IPS-15b (cell line): Measurements from ENCODE around the gene RALY.

Experiments
- H3K27me3 ChIP-seq: one replicate; pipeline ENCODE4 v1.6.1; 2013; ENCODE audit warnings: low read length; ENCODE audit not compliant: control insufficient read depth, insufficient read depth
- H3K36me3 ChIP-seq: one replicate; pipeline ENCODE4 v1.6.1; 2013; ENCODE audit warnings: low read length; ENCODE audit not compliant: control insufficient read depth, insufficient read depth
- H3K4me1 ChIP-seq: one replicate; pipeline ENCODE4 v1.6.1; 2013; ENCODE audit warnings: mild to moderate bottlenecking, low read length; ENCODE audit not compliant: control insufficient read depth, insufficient read depth
- H3K4me3 ChIP-seq: one replicate; pipeline ENCODE4 v1.5.1; 2013; ENCODE audit warnings: low read depth, low read length
- H3K9ac ChIP-seq: one replicate; pipeline ENCODE4 v1.6.1; 2013; ENCODE audit warnings: low read depth, mild to moderate bottlenecking, low read length
- H3K9me3 ChIP-seq: one replicate; pipeline ENCODE4 v1.6.1; 2013; ENCODE audit warnings: mild to moderate bottlenecking, low read length; ENCODE audit not compliant: control insufficient read depth, insufficient read depth

RALY gene

DNA sequence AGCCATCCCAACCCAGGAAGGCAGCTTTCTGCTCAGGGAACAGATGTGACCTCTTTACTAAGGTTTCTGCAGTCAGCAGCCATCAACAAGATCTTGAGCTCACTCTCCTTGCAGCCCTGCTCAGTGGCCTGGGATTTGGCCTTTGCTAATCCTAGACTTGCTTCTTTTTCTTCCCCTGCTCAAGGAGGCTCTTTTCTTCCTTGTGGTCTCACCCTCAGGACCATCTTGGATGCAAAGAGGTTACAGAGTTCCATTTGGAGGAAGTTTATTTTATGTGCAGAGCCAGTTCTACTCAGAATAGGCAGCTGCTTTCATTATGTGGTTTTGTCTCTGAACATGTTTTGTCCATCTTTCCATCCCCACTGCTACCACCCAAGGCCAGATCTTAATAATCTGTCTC is 49.3 kb downstream of the RALY start:
- peaks cover 14% of the 10 kb centered on the region for H3K4me1 ChIP-seq
- no peak overlapping the region for H3K4me3 ChIP-seq
- H3K36me3 ChIP-seq = no peaks in the 10 kb centered on the region
- H3K9ac ChIP-seq = no peak overlapping the region
- no peaks in the 10 kb centered on the region for H3K27me3 ChIP-seq
- H3K9me3 ChIP-seq = no peaks in the 10 kb centered on the region

DNA sequence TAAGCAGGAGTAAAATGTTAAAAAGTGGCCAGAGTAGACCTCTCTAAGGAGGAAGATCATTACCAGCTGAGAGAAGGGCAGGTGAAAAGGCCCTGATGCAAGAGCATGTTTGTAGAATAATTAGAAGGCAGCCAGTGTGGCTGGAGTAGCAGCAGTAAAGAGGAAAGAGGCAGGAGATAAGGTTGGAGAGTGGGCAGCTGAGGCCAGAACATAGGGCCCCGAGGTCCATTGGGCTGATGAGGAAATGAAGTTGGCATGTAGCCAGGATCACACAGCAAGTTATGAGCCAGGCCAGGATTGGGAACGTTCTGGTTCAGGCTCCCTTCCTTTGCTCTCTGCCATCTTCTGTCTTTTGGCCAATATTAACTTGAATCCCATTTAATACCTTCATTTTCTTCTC is 51.6 kb downstream of the RALY start:
- no peak overlapping the region for H3K9ac ChIP-seq
- H3K36me3 ChIP-seq = no peaks in the 10 kb centered on the region
- H3K9me3 ChIP-seq = no peaks in the 10 kb centered on the region
- peaks cover 14% of the 10 kb centered on the region for H3K4me1 ChIP-seq
- H3K4me3 ChIP-seq = no peak overlapping the region
- no peaks in the 10 kb centered on the region for H3K27me3 ChIP-seq

DNA sequence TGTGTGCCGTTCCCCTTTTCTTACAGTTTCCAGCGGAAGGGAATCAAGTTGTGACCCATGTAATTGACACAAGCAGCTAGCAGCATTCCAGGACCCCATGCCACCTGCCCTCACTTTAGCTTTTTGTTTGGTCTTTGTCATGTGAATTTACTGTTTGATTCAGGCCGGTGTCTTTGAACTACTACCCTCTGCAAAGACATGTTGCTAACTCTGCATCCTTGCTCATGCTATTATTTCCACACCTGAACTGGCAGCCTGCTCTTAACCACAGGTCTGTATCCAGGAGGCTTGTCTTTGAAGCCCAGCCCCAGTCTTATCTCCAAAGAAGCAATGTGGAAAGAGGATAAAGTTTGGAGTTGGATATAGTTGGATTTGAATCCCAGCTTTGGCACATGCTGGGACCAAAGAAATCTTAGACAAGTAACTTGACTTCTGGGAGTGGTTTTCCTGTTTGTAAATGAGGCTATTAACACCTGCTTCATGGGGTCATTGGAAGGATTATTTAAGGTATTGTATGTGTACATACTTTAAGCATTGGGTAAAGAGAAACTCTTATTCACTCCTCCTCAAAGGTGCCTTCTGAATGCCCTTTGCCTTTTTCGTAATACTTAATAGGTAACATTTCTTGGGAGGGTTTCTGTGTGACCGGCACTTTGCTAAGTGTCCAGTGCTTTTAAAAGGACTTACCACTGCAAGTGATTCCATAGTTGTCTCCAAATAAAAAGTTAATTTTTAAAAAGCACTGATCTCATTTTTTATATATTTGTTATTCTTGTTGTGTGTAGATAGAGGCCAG is 52.4 kb downstream of the RALY start:
- Histone ChIP-seq H3K9ac (no peak overlapping the region), H3K9me3 (no peaks in the 10 kb centered on the region), H3K27me3 (no peaks in the 10 kb centered on the region), H3K4me1 (peaks cover 14% of the 10 kb centered on the region), H3K36me3 (no peaks in the 10 kb centered on the region), H3K4me3 (no peak overlapping the region)

DNA sequence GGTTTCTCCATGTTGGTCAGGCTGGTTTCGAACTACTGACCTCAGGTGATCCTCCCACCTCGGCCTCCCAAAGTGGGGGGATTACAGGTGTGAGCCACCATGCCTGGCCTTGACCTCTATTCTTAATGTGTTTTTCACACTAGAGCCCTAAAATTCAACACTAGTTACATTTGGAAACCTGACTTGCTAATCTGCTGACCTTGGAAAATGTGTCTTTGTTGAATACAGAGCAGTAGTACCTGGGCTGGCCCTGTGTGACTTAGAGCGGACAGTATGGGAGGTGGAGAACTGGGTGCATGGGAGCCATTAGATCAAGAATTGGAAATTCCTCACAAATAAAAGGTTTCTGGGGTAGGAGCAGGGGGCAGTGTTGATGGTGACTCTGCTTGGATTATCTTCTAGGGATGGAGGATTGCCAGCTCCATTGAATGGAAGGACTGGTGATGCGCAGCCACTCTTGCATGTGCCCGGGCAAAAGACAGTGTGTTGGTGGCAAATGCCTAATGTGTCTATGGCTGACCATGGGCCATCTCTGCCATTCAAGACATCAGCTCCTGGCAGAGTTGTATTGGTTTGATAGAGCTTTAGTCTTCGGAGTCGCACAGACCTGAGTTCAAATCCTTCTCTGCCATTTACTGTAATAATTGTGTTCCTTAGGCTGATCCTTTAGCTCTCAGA is 53.4 kb downstream of the RALY start:
- Histone ChIP-seq H3K4me3 (no peak overlapping the region), H3K27me3 (no peaks in the 10 kb centered on the region), H3K36me3 (no peaks in the 10 kb centered on the region), H3K4me1 (peaks cover 14% of the 10 kb centered on the region), H3K9ac (no peak overlapping the region), H3K9me3 (no peaks in the 10 kb centered on the region)

DNA sequence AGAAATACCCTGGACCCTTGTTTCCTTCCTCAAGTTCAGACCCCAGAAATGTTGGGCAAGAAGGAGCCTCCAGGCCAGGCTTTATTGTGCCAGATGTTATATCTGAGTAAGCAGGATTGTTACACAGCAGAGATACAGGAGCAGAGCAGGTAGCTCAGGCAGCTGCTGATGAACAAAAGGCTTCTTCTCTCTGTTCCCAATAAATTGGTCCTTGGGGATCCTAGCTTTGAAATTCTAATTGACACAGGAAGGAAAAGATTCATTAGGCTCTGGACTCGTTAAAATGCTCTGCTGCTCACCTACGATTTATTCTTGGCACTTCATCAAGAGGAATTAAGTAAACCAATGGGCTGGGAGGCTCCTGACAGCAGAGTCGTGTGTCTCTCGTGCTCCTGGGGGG is 54.2 kb downstream of the RALY start:
- Histone ChIP-seq H3K9me3 (no peaks in the 10 kb centered on the region), H3K4me1 (peaks cover 14% of the 10 kb centered on the region), H3K4me3 (no peak overlapping the region), H3K9ac (no peak overlapping the region), H3K36me3 (no peaks in the 10 kb centered on the region), H3K27me3 (no peaks in the 10 kb centered on the region)

DNA sequence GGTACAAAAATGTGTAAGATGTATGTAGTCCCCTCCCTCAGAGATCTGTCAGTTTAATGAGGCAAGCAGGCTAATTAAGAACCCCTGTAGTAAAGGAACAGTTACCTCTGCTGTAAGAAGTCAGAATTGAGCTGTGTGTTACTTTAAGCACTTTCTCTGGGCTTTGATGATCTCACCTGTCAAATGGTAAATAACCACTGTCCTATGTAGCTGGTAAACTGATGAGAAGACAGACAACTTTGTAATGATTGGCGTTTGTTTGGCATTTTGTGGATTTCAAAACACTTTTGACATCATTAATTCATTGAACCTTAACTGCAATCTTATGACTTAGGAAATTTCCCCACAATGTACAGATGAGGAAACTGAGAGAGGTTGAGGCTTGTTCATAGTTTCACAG is 55.7 kb downstream of the RALY start:
- Histone ChIP-seq H3K4me3 (no peak overlapping the region), H3K4me1 (peaks cover 14% of the 10 kb centered on the region), H3K36me3 (no peaks in the 10 kb centered on the region), H3K9ac (no peak overlapping the region), H3K27me3 (no peaks in the 10 kb centered on the region), H3K9me3 (no peaks in the 10 kb centered on the region)

DNA sequence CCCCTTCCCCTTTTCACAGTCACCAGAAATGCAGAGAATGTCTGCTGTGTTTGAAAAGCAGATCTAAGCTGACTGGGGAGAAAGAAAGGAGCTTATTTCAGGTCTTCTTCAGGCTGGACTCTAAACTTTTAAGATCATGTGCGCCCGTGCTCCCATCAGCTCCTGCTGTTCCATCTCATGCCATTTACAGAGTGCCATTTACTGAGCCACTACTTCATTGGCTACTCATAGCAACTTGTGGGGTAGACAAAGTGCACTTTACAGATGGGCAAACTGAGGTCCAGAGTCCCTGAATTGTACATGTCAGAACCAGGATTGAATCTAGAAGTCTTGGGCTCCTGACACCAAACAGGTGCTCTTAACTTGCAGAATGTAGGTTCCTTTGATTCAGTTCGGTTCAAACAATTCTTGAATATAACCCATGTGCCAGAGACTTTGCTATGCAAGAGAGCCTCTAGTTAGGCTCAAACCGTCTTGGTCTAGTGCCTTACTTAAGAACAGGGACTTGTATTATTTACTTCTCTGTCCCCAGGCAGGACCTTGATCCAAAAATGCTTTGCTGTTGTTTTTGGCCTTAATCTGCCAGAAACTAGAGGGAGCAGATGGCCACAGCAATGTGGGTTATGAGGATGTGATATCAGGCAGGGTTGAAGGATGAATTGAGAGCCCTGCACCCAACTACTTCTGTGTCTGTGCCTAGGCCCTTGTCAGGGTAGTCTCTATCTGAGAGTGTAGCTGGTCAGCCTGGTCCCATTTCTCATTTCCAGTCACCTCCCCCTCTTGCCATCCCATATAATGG is 56.4 kb downstream of the RALY start:
- Histone ChIP-seq H3K36me3 (no peaks in the 10 kb centered on the region), H3K4me3 (no peak overlapping the region), H3K9ac (no peak overlapping the region), H3K9me3 (no peaks in the 10 kb centered on the region), H3K27me3 (no peaks in the 10 kb centered on the region), H3K4me1 (peaks cover 13% of the 10 kb centered on the region)

DNA sequence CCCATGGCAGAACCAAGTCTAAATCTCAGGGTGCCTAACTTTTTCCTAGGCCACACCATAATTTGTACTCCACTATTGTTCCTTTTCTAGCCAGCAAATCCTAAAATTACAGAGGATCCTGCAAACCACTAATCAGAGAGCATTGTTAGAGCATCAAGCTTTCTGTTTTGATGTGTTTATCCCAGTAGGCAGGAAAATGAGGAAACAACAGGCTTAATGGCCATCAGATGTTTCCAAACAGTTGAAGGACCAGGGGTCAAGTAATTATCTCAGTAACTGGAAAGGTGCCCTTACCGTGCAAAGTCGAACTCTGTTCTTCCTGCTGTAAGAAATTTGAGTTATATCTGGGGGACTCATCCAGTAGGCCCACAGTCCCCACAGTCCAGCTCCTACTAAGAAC is 58.7 kb downstream of the RALY start:
- Histone ChIP-seq H3K4me1 (no peaks in the 10 kb centered on the region), H3K36me3 (no peaks in the 10 kb centered on the region), H3K27me3 (no peaks in the 10 kb centered on the region), H3K9me3 (no peaks in the 10 kb centered on the region), H3K4me3 (no peak overlapping the region), H3K9ac (no peak overlapping the region)

DNA sequence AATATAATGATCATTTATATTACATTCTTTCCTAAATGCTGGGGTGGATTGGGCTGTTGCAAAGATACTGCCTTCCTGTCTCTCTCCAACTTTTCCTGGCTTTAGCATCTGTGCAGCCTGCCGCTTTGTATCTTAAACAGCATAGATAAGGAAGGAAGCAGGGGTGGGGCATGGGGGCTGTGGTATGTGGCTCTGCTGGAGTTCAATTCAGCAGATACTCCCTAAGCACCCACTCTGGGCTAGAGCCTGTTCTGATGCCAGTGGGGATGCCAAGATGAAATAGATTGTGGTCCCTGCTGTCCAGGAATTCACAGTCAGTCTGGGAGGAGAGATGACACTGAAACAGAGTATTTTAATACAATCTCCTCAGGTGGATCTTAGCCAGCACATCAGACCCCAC is 61.6 kb downstream of the RALY start:
- Histone ChIP-seq H3K4me1 (no peaks in the 10 kb centered on the region), H3K9ac (no peak overlapping the region), H3K4me3 (no peak overlapping the region), H3K36me3 (no peaks in the 10 kb centered on the region), H3K9me3 (no peaks in the 10 kb centered on the region), H3K27me3 (no peaks in the 10 kb centered on the region)

DNA sequence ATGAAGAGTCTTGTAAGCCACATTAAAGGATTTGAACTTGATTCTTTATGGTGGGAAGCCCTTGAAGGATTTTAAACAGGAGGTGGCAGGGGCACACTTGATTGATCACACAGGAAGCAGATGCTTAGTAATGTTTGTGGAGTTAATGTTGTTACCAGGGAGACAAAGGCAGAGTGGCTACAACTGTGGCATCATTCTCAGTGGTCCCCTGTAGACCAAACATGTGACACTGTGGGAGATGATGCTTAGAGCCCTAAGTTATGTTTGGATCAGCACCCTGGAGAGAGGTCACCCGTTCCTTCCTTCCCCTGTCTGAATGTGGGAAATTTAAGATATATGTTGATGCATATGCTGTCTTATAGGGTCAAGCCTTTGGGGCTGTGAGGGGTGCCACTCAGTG is 65.1 kb downstream of the RALY start:
- no peaks in the 10 kb centered on the region for H3K36me3 ChIP-seq
- H3K9me3 ChIP-seq = no peaks in the 10 kb centered on the region
- no peak overlapping the region for H3K4me3 ChIP-seq
- H3K4me1 ChIP-seq = no peaks in the 10 kb centered on the region
- H3K9ac ChIP-seq = no peak overlapping the region
- no peaks in the 10 kb centered on the region for H3K27me3 ChIP-seq

DNA sequence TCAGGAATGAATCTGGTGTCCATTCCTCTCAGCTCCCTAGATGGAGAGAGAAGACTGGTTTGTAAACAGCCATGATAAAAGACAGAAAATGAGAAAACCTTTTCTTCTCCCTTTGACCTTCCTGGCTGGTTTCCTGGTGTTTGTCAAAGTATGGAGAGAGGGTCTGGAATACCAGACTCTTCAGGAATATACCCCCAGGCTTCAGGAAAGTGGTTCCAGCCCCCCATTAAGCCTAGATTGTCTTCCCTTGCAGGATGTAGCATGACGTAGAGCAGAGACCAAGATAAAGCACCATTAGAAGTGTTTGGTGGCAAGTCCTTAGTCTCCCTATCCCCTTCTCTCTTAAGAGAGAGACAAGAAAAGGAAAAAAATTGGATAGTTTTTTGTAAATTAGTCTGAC is 67.3 kb downstream of the RALY start:
- H3K4me1 ChIP-seq = no peaks in the 10 kb centered on the region
- H3K9me3 ChIP-seq = no peaks in the 10 kb centered on the region
- H3K4me3 ChIP-seq = no peak overlapping the region
- H3K36me3 ChIP-seq = no peaks in the 10 kb centered on the region
- no peak overlapping the region for H3K9ac ChIP-seq
- no peaks in the 10 kb centered on the region for H3K27me3 ChIP-seq

DNA sequence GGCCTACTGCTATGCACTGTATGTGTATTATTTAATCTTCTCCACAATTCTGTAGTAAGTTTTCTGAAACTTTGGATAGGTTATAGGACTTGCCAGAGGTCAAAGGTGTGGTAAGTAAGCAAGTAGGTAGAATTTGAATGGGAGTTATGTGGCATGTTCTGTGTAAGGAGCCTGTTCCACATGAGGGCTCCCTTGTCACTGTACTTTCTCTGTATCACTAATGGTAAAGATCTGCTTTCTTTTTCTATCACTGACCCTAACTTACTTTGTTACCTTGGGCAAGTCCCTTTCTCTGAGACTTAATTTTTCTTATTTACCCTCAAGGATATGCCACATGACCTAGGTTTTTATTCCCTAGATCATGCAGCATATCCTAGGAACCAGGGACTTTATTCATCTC is 68.0 kb downstream of the RALY start:
- no peak overlapping the region for H3K4me3 ChIP-seq
- no peaks in the 10 kb centered on the region for H3K36me3 ChIP-seq
- H3K9me3 ChIP-seq = no peaks in the 10 kb centered on the region
- no peaks in the 10 kb centered on the region for H3K4me1 ChIP-seq
- no peaks in the 10 kb centered on the region for H3K27me3 ChIP-seq
- no peak overlapping the region for H3K9ac ChIP-seq
